HepG2 (cell line): ENCODE measurements around the gene STMN3. TPM values are rescaled to one million over a fixed set of nuclear protein-coding genes. Genes with fewer than 3 reads are reported as not detected.

Experiments
- AGO2 ChIP-seq: fragments of 200-400 bp; formaldehyde crosslinking; optimal IDR thresholded peaks from 2 replicates; pipeline ENCODE3; 2017; ENCODE audit warnings: mild to moderate bottlenecking, low read depth, low read length, moderate library complexity
- AKAP8 ChIP-seq: sonication (generic); formaldehyde crosslinking; IDR thresholded peaks from 2 replicates; pipeline ENCODE4 v1.5.1; 2020; ENCODE audit warnings: mild to moderate bottlenecking, missing genetic modification reagents
- BATF2 ChIP-seq: sonication (generic); formaldehyde crosslinking; IDR thresholded peaks from 2 replicates; pipeline ENCODE4 v1.8.0; 2022; ENCODE audit warnings: mild to moderate bottlenecking, missing genetic modification reagents, moderate library complexity
- BRCA1 ChIP-seq: sonication (generic); formaldehyde crosslinking; IDR thresholded peaks from 2 replicates; pipeline ENCODE4 v1.4.0; 2020; ENCODE audit warnings: missing genetic modification reagents
- CCDC6 ChIP-seq: sonication (generic); formaldehyde crosslinking; IDR thresholded peaks from 2 replicates; pipeline ENCODE4 v1.8.1; 2022; ENCODE audit warnings: mild to moderate bottlenecking, missing genetic modification reagents, moderate library complexity
- FIP1L1 ChIP-seq: fragments of 200-400 bp; formaldehyde crosslinking; IDR thresholded peaks from 2 replicates; pipeline ENCODE4 v1.6.1; 2018; ENCODE audit warnings: low read depth, mild to moderate bottlenecking, low read length, moderate library complexity, borderline replicate concordance; ENCODE audit not compliant: insufficient read depth
- HNRNPL ChIP-seq: fragments of 200-400 bp; formaldehyde crosslinking; IDR thresholded peaks from 2 replicates; pipeline ENCODE4 v1.6.1; 2017; ENCODE audit warnings: mild to moderate bottlenecking, low read depth, low read length
- IKZF5 ChIP-seq: IDR thresholded peaks from 2 replicates; pipeline ENCODE4 v1.6.1; 2018; ENCODE audit warnings: missing genetic modification reagents, mild to moderate bottlenecking, missing compliant biosample characterization
- MXD4 ChIP-seq: IDR thresholded peaks from 2 replicates; pipeline ENCODE4 v1.6.1; 2016; ENCODE audit warnings: mild to moderate bottlenecking, missing biosample characterization, missing genetic modification reagents
- NFIB ChIP-seq: sonication (generic); formaldehyde crosslinking; IDR thresholded peaks from 2 replicates; pipeline ENCODE4 v1.9.0; 2021; ENCODE audit warnings: missing genetic modification reagents, mild to moderate bottlenecking, borderline replicate concordance
- NONO ChIP-seq, 2 experiments: fragments of 450-650 bp in 1 of 2; sonication (generic) in 1 of 2; formaldehyde crosslinking in 1 of 2; IDR thresholded peaks in 1 of 2; conservative IDR thresholded peaks in 1 of 2; 2 replicates each; pipeline versions ENCODE4 v1.6.1 to v1.8.0; 2017 to 2022; ENCODE audit warnings: mild to moderate bottlenecking in 1 of 2, missing genetic modification reagents in 1 of 2, moderate library complexity in 1 of 2
- RBFOX2 ChIP-seq: fragments of 200-400 bp; formaldehyde crosslinking; IDR thresholded peaks from 2 replicates; pipeline ENCODE4 v1.6.1; 2017; ENCODE audit warnings: low read depth, mild to moderate bottlenecking, low read length
- RELA ChIP-seq: sonication (generic); formaldehyde crosslinking; IDR thresholded peaks from 2 replicates; pipeline ENCODE4 v1.4.0; 2020; ENCODE audit warnings: missing genetic modification reagents
- SMARCC2 ChIP-seq: fragments of 450-650 bp; IDR thresholded peaks from 2 replicates; pipeline ENCODE4 v1.6.1; 2017; ENCODE audit warnings: antibody characterized with exemption, mild to moderate bottlenecking
- TEF ChIP-seq: sonication (generic); formaldehyde crosslinking; IDR thresholded peaks from 2 replicates; pipeline ENCODE4 v1.5.0; 2020; ENCODE audit warnings: missing genetic modification reagents
- TERF1 ChIP-seq: sonication (generic); formaldehyde crosslinking; IDR thresholded peaks from 2 replicates; pipeline ENCODE4 v1.8.0; 2022; ENCODE audit warnings: mild to moderate bottlenecking, missing genetic modification reagents, moderate library complexity
- TIGD3 ChIP-seq: sonication (generic); formaldehyde crosslinking; IDR thresholded peaks from 2 replicates; pipeline ENCODE4 v1.5.1; 2020; ENCODE audit warnings: mild to moderate bottlenecking, missing genetic modification reagents, borderline replicate concordance
- ZFP90 ChIP-seq: sonication (generic); formaldehyde crosslinking; IDR thresholded peaks from 2 replicates; pipeline ENCODE4 v1.8.0; 2022; ENCODE audit warnings: missing genetic modification reagents, mild to moderate bottlenecking, inconsistent platforms, borderline replicate concordance
- ZNF225 ChIP-seq: sonication (generic); formaldehyde crosslinking; IDR thresholded peaks from 2 replicates; pipeline ENCODE4 v1.4.0; 2020; ENCODE audit warnings: mild to moderate bottlenecking, missing genetic modification reagents
- ZNF335 ChIP-seq: sonication (generic); formaldehyde crosslinking; IDR thresholded peaks from 2 replicates; pipeline ENCODE4 v1.4.0; 2020; ENCODE audit warnings: missing genetic modification reagents
- ZNF501 ChIP-seq: sonication (generic); formaldehyde crosslinking; IDR thresholded peaks from 2 replicates; pipeline ENCODE4 v1.5.1; 2020; ENCODE audit warnings: mild to moderate bottlenecking, moderate library complexity, missing genetic modification reagents
- ZNF547 ChIP-seq: sonication (generic); formaldehyde crosslinking; IDR thresholded peaks from 2 replicates; pipeline ENCODE4 v1.5.1; 2020; ENCODE audit warnings: mild to moderate bottlenecking, missing genetic modification reagents
- ZNF766 ChIP-seq: sonication (generic); formaldehyde crosslinking; IDR thresholded peaks from 2 replicates; pipeline ENCODE4 v1.5.0; 2020; ENCODE audit warnings: missing genetic modification reagents, borderline replicate concordance
- ZSCAN12 ChIP-seq: sonication (generic); formaldehyde crosslinking; IDR thresholded peaks from 2 replicates; pipeline ENCODE4 v1.9.0; 2021; ENCODE audit warnings: mild to moderate bottlenecking, missing genetic modification reagents
- polyA plus RNA-seq, 8 experiments: library from polyadenylated mRNA; depleted of rRNA in 3 of 8; stranded (reverse) in 7 of 8; unstranded in 1 of 8; fragments of >200 nt; fragmentation: Illumina TruSeq in 4 of 8; extraction: Trizol in 4 of 8; gene quantifications; 2 replicates each; pipeline versions ENCODE4 v1.2.1 to v1.2.3, GENCODE V29; 2011 to 2016; ENCODE audit warnings: low read depth in 4 of 8, missing spikeins in 1 of 8, mixed read lengths in 1 of 8; ENCODE audit not compliant: insufficient read depth in 1 of 8
- total RNA-seq, 5 experiments: library from RNA; depleted of rRNA; stranded (reverse); fragments of >200 nt; fragmentation: Illumina TruSeq; extraction: Trizol; gene quantifications; 2 replicates each; pipeline ENCODE4 v1.2.3, GENCODE V29; 2016; ENCODE audit warnings: low read depth in 1 of 5

The STMN3 gene
- total and polyA plus RNA-seq, 2 of the 13 experiments (the other 11 are each of a cell fraction or from before 2014, with no cell fraction given) = 21.0 to 48.3 TPM

GRCh38 chr20:63695424-63696305 lies 42.4 kb upstream of the STMN3 start (continued):
- TF ChIP-seq TIGD3 (no peak), ZFP90 (CRISPR knock-in tag) (no peak), AKAP8 (no peak), HNRNPL (peak; percentile 82), ZNF501 (CRISPR knock-in tag) (peak; percentile 39; the same call in 1 of the 2 replicates), TEF (CRISPR knock-in tag) (no peak), CCDC6 (no peak), NONO (IDR thresholded peaks at IDR 0.05) (no peak), NONO (CRISPR knock-in tag; conservative IDR thresholded peaks at IDR 0.05) (0 out of 2 replicates have a peak, but pooled peaks have one; percentile 22), IKZF5 (CRISPR knock-in tag) (no peak), ZSCAN12 (CRISPR knock-in tag) (no peak), FIP1L1 (peak; percentile 24; the same call in 1 of the 2 replicates), RELA (CRISPR knock-in tag) (no peak), BRCA1 (CRISPR knock-in tag) (no peak), AGO2 (peak; percentile 69), BATF2 (0 out of 2 replicates have a peak, but pooled peaks have one; percentile 11), ZNF335 (CRISPR knock-in tag) (no peak), NFIB (CRISPR knock-in tag) (0 out of 2 replicates have a peak, but pooled peaks have one; percentile 23), ZNF225 (0 out of 2 replicates have a peak, but pooled peaks have one; percentile 46), TERF1 (CRISPR knock-in tag) (0 out of 2 replicates have a peak, but pooled peaks have one; percentile 26), ZNF766 (CRISPR knock-in tag) (no peak), SMARCC2 (no peak), MXD4 (no peak), RBFOX2 (no peak; the same call in 1 of the 2 replicates), ZNF547 (CRISPR knock-in tag) (no peak)
